Measurements from ENCODE around the gene LIN9. TPM values are rescaled to one million over a fixed set of nuclear protein-coding genes. Genes with fewer than 3 reads are reported as not detected.

Gene LIN9
- 3.8 and 4.6 TPM in 2 replicates for total RNA-seq

- TF ChIP-seq CTCF (IDR thresholded peaks at IDR 0.05; ENCODE audit: insufficient read depth, low read length, poor library complexity, severe bottlenecking), result no peak
- peak within 1 kb of the TSS; percentile 99 for H3K4me3 ChIP-seq (ENCODE audit: low read depth, low read length)
- DNase-seq (ENCODE audit: low read depth), result peak; percentile 37
- no peaks in the 10 kb centered on the region for H3K27me3 ChIP-seq (ENCODE audit: control insufficient read depth, insufficient read depth, low read length)
- no peaks in the 10 kb centered on the region for H3K36me3 ChIP-seq (ENCODE audit: control insufficient read depth, insufficient read depth, low read length)
Measured at GRCh38 chr1:226308723-226309397, at the start of gene LIN9. LIN9 (minus strand) TSS chr1:226309164; CDS start chr1:226309139, 25 bp downstream.

GRCh38 chr1:226357416-226357815, 48.5 kb upstream of the LIN9 start:
- TF ChIP-seq CTCF (IDR thresholded peaks at IDR 0.05; ENCODE audit: insufficient read depth, low read length, poor library complexity, severe bottlenecking), result no peak
- H3K36me3 ChIP-seq (ENCODE audit: control insufficient read depth, insufficient read depth, low read length), result no peaks in the 10 kb centered on the region
- no peak overlapping the region for H3K4me3 ChIP-seq (ENCODE audit: low read depth, low read length)
- no peaks in the 10 kb centered on the region for H3K27me3 ChIP-seq (ENCODE audit: control insufficient read depth, insufficient read depth, low read length)
- DNase-seq (ENCODE audit: low read depth), result no peak

GRCh38 chr1:226355669-226356551, 46.9 kb upstream of the LIN9 start:
- no peak for TF ChIP-seq CTCF (IDR thresholded peaks at IDR 0.05; ENCODE audit: insufficient read depth, low read length, poor library complexity, severe bottlenecking)
- H3K4me3 ChIP-seq (ENCODE audit: low read depth, low read length), result no peak overlapping the region
- H3K27me3 ChIP-seq (ENCODE audit: control insufficient read depth, insufficient read depth, low read length), result no peaks in the 10 kb centered on the region
- no peak for DNase-seq (ENCODE audit: low read depth)
- H3K36me3 ChIP-seq (ENCODE audit: control insufficient read depth, insufficient read depth, low read length), result no peaks in the 10 kb centered on the region

- TF ChIP-seq CTCF (IDR thresholded peaks at IDR 0.05; ENCODE audit: insufficient read depth, low read length, poor library complexity, severe bottlenecking), result no peak
- no peak for DNase-seq (ENCODE audit: low read depth)
- Histone ChIP-seq H3K36me3 (ENCODE audit: control insufficient read depth, insufficient read depth, low read length) (no peaks in the 10 kb centered on the region), H3K27me3 (ENCODE audit: control insufficient read depth, insufficient read depth, low read length) (no peaks in the 10 kb centered on the region), H3K4me3 (ENCODE audit: low read depth, low read length) (no peak overlapping the region)
Measured at GRCh38 chr1:226355016-226355415, 46.1 kb upstream of the LIN9 start.

- Histone ChIP-seq H3K36me3 (ENCODE audit: control insufficient read depth, insufficient read depth, low read length) (no peaks in the 10 kb centered on the region), H3K4me3 (ENCODE audit: low read depth, low read length) (no peak overlapping the region), H3K27me3 (ENCODE audit: control insufficient read depth, insufficient read depth, low read length) (no peaks in the 10 kb centered on the region)
- no peak for TF ChIP-seq CTCF (IDR thresholded peaks at IDR 0.05; ENCODE audit: insufficient read depth, low read length, poor library complexity, severe bottlenecking)
- no peak for DNase-seq (ENCODE audit: low read depth)
Measured at GRCh38 chr1:226353698-226354525, 44.9 kb upstream of the LIN9 start.
